Endothelial cell of hepatic sinusoid (primary cell): ENCODE data around the gene LONP1.
"Not testable (repeated sequence)": the region's sequence is repeated elsewhere in the genome, so short reads cannot be mapped to it uniquely, and the experiment has no call there.

Experiments used
- in situ Hi-C: cut with HindIII; loops from 2 replicates; pipeline ENCODE4 v1.10.0; 2017; ENCODE audit warnings: low sequenced_read_pairs

LONP1 gene, protein sequence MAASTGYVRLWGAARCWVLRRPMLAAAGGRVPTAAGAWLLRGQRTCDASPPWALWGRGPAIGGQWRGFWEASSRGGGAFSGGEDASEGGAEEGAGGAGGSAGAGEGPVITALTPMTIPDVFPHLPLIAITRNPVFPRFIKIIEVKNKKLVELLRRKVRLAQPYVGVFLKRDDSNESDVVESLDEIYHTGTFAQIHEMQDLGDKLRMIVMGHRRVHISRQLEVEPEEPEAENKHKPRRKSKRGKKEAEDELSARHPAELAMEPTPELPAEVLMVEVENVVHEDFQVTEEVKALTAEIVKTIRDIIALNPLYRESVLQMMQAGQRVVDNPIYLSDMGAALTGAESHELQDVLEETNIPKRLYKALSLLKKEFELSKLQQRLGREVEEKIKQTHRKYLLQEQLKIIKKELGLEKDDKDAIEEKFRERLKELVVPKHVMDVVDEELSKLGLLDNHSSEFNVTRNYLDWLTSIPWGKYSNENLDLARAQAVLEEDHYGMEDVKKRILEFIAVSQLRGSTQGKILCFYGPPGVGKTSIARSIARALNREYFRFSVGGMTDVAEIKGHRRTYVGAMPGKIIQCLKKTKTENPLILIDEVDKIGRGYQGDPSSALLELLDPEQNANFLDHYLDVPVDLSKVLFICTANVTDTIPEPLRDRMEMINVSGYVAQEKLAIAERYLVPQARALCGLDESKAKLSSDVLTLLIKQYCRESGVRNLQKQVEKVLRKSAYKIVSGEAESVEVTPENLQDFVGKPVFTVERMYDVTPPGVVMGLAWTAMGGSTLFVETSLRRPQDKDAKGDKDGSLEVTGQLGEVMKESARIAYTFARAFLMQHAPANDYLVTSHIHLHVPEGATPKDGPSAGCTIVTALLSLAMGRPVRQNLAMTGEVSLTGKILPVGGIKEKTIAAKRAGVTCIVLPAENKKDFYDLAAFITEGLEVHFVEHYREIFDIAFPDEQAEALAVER

DNA sequence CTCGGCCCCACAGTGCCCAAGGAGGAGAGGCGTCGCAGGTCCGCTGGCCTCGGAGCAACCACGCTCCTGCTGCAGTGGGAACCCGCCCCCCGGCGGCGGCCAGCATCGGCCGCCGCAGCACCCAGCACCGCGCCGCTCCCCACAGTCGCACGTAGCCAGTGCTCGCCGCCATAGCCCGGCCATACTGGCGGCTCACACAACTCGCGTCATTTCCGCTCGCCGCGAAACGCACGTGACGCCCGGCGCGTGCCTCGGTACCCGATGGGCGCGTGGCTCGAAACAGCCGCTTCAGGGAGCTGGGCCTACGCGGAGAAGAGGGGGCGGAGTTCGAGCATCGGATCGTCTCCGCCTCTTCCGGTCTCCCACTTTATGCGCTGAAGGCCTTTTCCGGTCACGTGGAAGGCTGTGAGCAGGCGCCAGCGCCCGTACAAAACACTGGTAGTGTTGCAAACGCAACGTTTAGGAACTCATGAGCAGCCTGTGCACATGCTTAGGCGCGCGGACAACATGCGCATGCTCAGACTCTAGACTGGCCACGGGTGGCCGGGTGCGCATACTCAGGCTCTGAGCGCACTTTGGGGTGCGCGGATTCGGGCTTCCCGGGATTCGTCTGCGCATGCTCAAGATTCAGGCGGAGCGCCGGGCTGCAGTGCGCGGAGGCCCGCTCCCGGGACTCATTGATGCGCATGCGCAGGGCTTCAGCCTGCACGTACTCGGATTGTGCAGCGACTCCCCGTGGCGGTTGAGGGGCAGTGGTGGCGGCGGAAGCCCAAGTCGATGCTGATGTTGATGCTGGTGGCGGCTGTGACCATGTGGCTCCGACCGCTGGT is at the start of gene LONP1, which contains the start of gene CATSPERD:
LONP1 (minus strand) TSS at position 186 of the 830 bp plus-strand sequence; CDS start at position 172, 14 bp downstream.
CATSPERD (plus strand) TSS at position 677 of the 830 bp plus-strand sequence; CDS start at position 778, 101 bp downstream.
- in situ Hi-C loops: no loop called here

DNA sequence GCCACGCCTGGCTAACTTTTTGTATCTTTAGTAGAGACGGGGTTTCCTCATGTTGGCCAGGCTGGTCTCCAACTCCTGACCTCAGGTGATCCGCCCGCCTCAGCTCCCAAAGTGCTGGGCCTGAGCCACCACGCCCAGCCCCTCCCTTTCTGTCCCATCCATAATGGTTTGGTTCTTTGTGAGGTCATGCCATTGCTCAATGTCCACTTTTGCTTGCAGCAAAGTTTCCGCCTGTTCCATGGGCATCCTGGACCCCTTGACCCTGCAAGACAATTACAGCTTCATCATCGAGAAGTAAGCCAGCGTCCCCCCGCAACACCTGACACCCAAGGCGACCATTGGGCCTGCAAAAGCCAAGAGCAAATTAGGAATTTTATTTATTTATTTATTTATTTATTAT is 48.0 kb upstream of the LONP1 start:
- in situ Hi-C loops: no loop called here

DNA sequence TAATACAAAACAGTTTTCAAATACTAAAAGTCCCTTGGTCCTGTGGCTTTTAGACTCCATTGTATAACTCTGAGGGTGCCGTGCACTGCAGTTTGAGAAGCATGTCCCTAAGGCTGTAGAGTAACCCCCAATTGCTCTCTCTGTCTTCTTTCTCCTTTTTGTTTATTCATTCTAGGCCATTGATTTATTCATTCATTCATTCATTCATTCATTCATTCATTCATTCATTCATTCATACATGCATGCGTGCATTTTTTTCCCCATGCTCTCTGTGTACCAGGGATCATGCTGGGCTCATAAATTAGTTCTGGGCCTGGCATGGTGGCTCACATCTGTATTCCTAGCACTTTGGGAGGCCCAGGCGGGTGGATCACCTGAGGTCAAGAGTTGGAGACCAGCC is 45.3 kb upstream of the LONP1 start:
- in situ Hi-C loops: no loop called here

DNA sequence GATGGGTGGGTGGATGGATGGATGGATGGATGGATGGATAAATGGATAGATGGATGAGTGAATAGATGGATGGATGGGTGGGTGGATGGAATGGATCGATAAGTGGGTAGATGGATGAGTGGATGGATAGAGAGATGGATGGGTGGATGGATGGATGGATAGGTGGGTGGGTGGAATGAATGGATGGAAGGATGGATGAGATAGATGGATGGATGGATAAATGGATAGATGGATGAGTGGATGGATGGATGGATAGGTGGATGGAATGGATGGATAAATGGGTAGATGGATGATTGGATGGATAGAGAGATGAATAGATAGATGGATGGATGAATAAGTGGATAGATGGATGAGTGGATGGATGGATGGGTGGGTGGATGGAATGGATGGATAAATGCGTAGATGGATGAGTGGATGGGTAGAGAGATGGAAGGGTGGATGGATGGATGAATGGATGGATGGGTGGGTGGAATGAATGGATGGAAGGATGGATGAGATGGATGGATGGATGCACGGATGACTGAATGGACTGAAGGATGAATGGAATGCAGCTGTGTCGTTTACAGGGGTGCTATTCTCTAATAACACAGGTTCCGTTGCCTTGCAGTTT is 42.8 kb upstream of the LONP1 start:
- in situ Hi-C loops: no loop called here

DNA sequence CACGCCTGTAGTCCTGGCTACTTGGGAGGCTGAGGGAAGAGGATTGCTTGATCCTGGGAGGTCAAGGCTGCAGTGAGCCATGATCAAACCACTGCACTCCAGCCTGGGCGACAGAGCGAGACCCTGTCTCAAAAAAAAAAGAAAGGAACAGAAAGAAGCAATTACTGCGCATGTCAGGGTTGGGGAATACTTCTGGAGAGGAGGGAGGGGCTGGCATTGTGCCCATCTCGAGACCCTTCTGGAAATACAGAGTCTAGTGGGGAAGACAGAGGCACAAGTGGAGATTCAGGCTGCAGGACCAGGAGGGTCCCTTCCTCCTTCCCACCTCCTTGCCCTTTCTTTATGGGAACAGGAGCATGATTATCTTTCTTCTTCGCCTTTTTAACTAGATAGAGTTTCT is 33.8 kb upstream of the LONP1 start:
- in situ Hi-C loops: no loop called here

DNA sequence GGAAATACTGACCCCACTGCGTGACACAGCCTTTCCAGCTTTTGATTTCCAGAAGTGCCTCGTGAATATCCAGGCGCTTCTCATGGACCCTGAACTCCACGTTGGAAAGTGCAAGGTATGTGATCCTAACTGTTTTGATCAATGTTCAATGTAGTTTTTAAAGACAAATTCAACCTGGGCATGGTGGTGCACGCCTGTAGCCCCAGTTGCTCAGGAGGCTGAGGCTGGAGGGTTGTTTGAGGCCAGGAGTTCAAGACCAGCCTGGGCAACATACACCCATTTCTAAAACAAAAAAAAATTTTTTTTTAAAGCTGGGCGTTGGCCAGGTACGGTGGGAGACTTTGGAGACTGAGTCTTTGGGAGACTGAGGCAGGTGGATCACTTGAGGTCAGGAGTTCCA is 31.8 kb upstream of the LONP1 start:
- in situ Hi-C loops: no loop called here

DNA sequence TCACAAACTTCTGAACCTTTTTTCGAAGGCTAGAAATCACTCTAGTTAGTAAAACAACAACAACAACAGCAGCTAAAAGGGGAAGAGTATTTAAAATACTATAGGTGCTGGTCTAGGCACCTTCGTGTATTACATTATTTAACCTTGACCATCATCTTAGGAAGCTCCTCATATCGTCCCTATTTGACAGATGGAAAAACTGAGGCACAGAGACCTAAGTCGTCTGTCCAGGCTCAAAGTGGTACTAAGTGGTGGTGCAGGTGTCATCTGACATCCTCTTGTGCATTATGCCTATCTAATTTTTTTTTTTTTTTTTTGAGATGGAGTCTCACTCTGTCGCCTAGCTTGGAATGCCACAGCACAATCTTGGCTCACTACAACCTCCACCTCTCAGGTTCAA is 29.6 kb upstream of the LONP1 start:
- in situ Hi-C loops: no loop called here

DNA sequence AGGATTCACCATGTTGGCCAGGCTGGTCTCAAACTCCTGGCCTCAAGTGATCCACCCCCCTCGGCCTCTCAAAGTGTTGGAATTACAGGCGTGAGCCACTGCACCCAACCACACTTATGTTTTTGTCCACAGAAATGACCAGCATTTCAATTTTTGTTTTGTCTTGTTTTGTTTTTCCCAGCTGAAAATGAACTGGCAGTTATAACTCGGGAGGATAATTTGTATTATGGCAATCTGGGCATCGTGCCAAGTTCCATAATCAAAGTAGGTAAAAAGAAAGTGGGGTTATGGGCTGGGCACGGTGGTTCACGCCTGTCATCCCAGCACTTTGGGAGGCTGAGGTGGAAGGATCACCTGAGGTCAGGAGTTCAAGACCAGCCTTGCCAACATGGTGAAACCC is 29.0 kb upstream of the LONP1 start:
- in situ Hi-C loops: not testable (repeated sequence)

DNA sequence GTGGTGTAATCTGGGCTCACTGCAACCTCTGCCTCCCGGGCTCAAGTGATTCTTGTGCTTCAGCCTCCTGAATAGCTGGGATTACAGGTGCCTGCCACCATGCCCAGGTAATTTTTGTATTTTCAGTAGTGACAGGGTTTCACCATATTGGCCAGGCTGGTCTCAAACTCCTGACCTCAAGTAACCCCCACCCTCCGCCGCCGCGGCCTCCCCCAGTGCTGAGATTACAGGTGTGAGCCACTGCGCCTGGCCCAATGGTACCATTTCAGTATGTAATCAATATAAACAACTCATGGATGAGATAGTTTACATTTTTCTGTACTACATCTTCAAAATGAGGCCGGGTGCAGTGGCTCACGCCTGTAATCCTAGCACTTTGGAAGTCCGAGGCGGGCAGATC is 25.1 kb upstream of the LONP1 start:
- in situ Hi-C loops: not testable (repeated sequence)

DNA sequence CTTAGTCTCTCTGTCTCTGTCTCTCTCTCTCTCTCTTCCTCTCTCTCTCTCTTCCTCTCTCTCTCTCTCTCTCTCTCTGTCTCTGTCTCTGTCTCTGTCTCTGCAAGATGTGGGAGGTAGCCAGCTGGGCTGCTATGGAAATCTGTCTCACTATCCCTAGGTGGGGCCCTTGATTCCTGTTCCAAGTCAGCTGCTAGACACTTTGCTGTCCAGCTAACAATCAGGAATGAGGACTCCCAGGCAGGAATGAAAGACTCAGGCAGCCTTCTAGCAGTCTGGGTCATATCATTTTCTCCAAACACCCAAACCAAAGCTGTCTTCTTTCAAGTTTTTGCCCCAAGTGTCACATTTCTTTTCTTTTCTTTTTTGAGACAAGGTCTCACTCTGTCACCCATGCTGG is 23.7 kb upstream of the LONP1 start:
- in situ Hi-C loops: no loop called here

DNA sequence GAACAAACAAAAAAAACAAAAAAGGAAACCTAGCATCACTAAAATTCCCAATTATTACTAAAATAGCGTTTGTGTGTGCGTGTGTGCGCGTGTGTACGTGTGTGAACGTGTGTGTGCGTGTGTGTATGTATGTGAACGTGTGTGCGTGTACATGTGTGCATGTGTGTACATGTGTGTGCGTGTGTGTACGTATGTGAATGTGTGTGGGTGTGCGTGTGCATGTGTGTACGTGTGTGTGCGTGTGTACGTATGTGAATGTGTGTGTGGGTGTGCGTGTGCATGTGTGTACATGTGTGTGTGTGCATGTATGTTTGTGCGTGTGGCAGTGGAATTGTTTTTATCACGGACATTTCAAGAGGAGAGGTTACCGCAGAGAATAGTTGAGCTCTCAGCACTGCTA is 22.1 kb upstream of the LONP1 start:
- in situ Hi-C loops: no loop called here

DNA sequence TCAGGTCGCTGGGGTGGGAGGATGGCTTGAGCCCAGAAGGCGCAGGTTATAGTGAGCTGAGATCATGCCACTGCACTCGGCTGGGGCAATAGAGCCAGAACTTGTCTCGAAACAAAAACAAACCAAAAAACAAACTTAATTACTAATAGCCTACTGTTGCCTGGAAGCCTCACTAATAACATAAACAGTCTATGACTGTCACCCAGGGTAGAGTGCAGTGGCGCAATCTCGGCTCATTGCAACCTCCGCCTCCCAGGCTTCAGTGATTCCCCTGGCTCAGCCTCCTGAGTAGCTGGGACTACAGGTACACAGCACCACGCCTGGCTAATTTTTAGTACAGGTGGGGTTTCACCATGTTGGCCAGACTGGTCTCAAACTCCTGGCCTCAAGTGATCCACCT is 18.5 kb upstream of the LONP1 start:
- in situ Hi-C loops: no loop called here

DNA sequence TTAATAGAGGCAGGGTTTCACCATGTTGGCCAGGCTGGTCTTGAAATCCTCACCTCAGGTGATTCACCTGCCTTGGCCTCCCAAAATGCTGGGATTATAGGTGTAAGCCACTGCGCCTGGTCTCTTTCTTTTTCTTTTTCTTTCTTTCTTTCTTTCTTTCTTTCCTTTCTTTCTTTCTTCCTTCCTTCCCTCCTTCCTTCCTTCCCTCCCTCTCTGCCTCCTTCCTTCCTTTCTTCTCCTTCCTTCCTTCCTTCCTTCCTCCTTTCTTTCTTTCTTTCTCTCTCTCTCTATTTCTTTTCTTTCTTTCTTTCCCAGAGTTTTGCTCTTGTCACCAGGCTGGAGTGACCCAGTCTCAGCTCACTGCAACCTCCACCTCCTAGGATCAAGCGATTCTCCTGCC is 13.2 kb upstream of the LONP1 start:
- in situ Hi-C loops: not testable (repeated sequence)

DNA sequence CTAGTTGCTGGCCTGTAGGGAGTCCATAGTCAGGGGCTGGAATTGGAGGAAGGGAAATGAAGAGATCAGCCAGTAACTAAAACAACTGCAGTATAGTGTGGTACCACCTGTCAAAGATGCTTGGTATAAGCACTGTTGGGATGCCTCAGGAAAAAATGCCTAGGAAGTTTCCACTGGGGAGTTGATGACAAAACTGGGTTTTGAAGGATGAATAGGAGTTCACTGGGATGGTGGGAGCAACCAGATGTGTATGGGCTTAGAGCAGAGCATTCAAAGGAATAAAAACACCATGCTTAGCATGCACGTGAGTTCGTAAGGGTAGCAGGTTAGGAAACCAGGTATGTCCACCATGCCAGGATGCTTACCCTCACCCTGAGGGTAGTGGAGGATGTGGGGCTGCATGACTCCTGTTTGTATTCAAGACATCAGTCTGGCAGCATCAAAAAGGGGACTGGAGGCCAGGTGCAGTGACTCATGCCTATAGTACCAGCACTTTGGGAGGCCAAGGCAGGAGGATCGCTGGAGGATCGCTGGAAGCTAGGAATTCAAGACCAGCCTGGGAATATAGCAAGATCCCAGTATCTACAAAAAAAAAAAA is 7.6 kb upstream of the LONP1 start:
- in situ Hi-C loops: no loop called here

DNA sequence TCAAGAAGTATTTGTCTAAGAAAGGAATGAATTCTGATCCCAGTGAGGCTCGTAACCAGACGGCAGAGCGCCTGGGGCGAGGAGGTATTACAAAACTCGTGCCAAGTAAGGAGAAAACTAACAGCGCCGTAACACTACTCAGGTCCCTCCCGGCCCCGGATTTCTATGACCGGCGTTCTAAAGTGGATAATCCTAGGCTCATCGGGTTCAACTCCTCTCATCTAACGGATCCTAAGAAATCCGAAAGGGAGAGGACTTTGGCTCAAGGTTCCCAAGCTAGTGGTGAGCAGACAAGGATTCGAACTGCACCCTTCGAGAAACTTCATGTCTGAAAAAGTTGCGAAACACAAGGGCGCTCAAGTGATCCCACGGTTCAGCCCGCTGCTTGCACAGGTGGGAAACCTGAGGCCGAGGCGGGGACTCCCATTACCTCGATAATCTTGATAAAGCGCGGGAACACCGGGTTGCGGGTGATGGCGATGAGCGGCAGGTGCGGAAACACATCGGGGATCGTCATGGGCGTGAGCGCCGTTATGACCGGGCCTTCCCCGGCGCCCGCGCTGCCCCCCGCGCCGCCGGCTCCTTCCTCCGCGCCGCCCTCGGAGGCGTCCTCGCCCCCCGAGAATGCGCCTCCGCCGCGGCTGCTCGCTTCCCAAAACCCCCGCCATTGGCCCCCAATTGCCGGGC is 529 bp downstream of the LONP1 start:
- in situ Hi-C loops: no loop called here

DNA sequence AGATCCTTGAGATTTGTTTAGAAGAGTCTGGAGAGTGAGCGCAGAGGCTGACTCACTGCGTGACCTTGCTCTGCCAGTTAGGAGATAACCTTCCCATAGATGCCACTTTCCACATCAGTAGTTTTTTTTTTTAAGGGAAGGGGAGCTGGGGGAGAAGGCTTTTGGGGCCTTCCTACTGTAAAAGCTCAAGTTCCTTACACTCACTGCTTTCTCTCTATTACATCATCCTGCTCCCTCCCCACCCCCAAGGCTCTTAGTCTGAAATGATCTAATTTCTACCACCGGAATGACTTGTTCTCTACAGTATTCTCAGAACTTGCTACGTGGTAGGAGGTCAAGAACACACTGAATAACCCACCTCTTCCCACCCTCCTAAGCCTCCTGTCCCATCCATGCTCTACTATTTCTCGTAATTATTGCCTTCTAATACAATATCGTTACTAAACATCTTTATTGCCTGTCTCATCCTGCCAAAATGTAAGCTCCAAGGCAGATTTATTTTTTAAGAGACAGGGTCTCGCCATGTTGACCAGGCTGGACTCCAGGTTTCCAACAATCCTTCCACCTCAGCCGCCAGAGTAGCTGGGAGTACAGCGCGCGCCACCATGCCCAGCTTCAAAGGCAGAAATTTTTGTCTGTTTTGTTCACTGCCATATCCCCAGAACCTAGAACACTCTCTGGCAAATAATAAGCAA is 1.2 kb downstream of the LONP1 start:
- in situ Hi-C loops: no loop called here

DNA sequence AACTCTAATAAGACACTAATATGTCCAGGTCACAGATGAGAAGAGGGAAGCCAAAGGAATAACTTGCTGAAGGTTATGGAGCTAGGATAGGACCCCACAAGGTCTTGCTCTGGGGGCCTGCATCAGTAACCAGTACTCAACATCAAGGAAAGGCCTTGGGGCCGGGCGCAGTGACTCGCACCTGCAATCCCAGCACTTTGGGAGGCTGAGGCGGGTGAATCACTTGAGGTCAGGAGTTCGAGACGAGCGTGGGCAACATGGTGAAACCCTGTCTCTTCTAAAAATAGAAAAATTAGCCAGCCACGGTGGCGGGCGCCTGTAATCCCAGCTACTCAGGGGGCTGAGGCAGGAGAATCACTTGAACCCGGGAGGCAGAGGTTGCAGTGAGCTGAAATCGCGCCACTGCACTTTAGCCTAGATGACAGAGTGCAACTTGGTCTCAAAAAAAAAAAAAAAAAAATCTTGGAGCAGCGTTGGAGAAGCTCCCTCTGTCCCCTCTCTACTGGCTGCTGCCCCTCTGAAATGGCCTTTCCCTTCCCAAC is 1.8 kb downstream of the LONP1 start:
- in situ Hi-C loops: no loop called here

DNA sequence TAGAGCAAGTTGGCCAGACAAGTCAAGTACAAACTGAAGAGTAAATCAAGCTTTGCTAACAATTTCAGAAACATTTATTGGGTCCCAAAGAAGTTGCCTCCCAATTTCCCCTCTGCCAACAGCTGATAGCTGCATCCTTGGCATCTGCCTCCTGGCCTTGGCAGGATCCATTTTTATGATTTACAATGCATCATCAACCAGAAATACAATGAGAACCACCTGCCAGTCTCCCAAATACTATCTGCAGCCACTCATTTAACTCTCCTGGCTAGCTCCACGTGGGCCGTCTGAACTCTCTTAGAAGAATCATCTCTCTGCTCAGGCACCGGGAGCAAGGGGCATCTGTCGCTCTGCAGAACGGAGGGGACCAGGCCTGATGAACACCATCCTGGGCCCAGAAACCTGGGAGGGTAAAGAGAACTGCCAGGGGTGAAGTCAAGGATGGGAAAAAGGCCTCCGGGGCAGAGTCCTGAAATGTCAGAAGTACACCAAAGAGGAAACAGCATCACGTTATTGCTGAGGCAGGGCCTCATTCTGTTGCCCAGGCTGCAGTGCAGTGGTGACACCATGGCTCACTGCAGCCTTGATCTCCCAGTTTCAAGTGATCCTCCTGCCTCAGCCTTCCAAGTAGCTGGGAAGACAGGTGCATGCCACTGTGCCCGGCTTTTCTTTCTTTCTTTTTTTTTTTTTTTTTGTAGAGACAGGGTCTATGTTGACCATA is 2.6 kb downstream of the LONP1 start:
- in situ Hi-C loops: no loop called here
